GM12801 (cell line): Measurements from ENCODE around the gene SPRED2.

Source experiments
- TF ChIP-seq, protein P1 (sequence below): IDR thresholded peaks from one replicate; pipeline ENCODE4 v1.5.1; 2011; ENCODE audit warnings: control low read depth; ENCODE audit not compliant: insufficient read length; ENCODE audit errors: extremely low read depth

The SPRED2 gene

DNA sequence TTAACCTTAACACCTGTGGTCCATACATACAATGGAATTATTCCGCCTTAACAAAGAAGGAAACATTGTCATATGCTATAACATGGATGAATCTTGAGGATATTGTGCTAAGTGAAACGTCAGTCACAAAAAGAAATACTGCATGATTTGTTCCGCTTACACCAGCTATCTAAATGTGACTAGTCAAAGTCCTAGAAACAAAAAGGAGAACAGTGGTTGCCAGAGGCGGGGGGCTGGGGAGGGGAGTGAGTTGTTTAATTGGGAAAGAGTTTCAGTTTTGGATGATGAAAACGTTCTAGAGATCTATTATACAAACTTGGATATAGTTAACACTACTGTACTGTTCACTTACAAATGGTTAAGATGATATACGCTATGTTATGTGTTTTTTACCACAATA lies 72.0 kb downstream of the SPRED2 start:
- TF ChIP-seq, protein P1, sequence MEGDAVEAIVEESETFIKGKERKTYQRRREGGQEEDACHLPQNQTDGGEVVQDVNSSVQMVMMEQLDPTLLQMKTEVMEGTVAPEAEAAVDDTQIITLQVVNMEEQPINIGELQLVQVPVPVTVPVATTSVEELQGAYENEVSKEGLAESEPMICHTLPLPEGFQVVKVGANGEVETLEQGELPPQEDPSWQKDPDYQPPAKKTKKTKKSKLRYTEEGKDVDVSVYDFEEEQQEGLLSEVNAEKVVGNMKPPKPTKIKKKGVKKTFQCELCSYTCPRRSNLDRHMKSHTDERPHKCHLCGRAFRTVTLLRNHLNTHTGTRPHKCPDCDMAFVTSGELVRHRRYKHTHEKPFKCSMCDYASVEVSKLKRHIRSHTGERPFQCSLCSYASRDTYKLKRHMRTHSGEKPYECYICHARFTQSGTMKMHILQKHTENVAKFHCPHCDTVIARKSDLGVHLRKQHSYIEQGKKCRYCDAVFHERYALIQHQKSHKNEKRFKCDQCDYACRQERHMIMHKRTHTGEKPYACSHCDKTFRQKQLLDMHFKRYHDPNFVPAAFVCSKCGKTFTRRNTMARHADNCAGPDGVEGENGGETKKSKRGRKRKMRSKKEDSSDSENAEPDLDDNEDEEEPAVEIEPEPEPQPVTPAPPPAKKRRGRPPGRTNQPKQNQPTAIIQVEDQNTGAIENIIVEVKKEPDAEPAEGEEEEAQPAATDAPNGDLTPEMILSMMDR = no peak

DNA sequence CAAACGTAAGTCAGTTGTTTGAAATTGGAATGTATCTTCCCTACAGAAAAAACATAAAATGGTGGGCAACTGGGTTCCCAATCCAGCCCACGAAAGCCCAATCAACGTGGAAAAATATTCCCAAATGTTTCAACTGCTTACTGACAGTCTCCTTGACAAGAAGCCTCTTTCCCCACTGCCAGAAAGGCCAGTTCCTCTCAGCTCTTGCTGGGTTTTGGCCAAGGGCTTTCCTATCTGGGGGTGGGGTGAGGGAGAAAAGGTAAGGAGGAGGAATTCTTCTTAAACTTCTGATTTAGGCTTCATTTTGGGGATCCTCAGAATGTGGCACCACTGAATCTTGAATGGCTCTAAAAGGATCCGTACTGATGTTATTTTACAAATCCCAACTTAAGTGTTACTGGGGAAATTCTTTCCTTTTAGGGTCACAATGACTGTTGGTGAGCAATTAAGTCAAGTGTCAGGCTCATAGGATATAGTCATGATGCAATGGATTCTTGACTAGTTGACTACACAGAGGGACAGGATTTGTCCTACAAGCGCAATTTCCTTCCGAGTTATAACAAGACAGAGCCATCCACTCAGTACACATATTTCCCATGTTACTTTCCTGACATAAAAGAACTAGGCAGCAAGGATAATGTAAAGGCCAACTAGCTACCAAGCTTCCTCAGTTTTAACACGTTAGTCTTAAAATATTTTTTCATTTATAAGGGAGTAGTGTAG lies 73.6 kb downstream of the SPRED2 start:
- TF ChIP-seq, protein P1 = no peak

DNA sequence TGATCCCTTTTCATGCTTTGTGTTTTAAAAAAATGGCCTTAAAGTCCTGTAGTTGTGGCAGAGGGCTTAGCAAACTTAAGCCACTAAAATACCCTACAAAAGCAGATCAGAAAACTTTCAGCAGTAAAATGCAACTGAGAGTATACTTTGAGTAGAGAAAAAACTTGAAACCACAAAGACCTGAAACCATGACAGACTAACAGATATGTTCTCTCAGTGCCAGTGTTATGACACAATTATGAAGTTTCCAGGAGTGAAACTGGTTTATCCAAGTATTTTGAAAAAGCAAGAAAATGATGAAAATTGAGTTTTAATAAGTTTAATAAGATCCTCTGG lies 74.5 kb downstream of the SPRED2 start:
- TF ChIP-seq, protein P1 = no peak

DNA sequence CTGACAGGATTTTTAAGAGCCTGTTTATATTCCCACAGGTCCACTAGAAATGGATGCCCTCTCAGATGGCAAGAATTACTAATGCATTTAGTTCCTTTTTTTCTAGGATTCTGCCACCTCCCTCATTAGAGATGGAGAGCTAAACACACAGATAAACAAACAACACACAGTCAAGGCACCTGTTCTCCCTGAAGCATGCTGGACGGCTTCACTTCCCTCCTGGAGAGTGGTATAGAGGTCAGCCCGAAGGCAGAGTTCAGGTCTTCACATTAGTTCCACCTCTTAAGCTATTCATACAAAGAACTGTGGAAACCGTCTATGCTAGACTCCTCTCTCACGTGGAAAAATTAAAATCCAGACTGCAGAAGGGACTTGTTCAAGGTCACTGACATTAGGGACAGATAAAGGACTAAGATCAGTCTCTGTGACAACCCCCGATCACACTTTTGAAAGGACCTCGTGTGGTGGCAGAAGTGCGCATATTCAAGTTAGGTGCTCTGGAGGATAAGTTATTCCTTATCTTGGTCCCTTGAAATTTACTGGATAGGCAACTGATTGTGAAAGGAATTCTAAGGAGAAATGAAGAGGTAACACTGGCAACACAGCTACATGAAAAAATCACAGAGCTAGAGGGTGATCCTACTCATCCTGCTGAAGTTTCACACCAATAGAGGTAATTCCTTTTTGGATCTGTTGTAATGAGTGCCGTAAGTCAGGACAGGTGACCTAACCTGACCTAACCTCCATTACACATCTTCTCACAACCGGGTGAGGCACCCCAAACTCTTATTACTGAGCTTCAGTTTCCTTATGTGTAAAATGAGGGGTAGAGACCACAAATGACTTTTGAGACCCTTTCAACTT lies 75.1 kb downstream of the SPRED2 start:
- TF ChIP-seq, protein P1 = no peak

DNA sequence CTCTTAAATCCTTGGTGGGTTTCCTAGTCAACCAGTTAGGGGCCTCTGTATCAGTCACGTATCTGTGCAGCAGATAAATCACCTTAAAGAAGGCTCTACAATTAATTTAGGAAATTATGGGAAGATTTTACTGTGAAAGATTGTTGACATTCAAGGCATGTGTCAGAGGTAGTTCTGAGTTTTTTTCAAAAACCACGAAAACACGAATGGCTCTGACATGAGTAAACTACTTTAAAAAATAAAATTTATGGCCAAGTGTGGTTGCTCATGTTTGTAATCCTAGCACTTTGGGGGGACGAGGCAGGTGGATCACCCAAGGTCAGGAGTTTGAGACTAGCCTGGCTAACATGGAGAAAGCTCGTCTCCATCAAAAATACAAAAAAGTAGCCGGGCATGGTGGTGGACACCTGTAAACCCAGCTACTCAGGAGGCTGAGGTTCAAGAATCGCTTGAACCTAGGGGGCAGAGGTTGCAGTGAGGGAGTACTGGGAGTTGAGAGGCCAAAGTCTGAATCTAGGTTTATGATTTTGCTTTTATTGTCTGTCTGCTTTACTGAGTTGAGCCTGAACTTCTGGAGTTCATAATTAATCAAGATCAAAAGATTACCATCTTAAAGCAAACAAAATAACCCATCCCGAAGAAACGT lies 77.1 kb downstream of the SPRED2 start:
- TF ChIP-seq, protein P1 = no peak

DNA sequence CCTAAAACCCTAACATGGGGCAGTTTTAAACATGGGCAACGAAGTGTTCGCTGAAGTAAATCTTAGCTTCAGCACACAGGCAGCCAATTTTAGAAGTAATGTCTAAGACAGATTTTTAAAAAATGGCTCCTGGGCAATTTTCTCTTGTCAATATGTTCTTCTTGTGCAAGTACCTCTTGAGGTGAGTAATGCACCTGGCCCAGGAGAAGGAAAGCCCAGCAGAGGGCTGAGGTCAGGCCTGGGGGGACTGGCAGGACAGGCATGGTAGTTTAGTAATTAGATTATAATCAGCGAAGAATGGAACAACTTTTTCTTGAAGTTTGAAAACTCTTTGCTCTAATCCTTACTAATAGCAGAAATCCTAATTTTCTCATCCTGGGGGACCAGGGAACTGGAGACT lies 77.6 kb downstream of the SPRED2 start:
- TF ChIP-seq, protein P1 = no peak

DNA sequence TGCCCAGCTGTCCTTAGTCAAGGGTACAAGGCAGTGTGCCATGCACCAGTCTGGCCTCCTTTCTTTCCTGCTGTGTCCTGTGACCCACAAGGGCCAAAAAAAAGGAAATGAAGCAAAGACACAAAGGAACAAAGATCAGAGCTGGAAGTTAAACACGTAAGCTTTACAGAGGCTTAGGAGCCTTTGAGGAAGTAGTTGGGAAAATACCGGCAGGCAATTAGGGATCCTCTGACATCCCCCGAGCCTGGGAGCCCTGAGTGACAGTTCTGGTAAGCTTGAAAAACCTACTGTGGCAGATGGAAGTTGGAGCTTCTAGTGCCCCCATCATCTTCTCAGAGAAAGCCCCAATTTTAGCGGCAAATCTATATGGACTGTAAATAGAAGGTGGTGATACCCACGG lies 78.5 kb downstream of the SPRED2 start:
- TF ChIP-seq, protein P1 = no peak
